ENCODE data around the gene SLC66A2.

SLC66A2 gene

DNA sequence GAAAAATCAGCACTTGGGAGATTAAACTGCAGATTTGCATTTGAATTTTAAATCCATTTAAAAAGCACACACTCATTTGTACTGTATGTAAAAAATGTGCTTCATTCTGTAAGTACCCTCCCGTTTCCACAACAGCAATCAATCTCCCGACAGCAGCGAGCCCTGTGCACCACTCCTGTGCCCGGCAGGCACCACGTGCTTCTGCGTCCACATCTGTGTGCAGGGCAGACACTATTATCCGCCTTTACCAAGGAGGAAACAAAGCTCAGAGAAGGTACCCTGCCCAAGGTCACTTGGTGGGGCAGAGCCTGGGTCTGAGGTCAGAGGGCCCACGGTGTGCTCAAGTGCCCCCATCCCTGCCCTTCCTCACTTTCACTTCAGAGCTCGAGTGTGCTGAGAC is 20.5 kb upstream of the SLC66A2 start:
- 97% methylated on average over 7 of the region's 9 CpGs for WGBS (ENCODE audit: insufficient coverage)
- DNase-seq: no peak
- Histone ChIP-seq H3K4me1 (ENCODE audit: control extremely low read depth in 1 of 4, control insufficient read depth in 4 of 4, insufficient read depth in 4 of 4, low read length in 3 of 4) (no peaks in the 10 kb centered on the region), H3K36me3 (ENCODE audit: control insufficient read depth in 4 of 4, insufficient read depth in 4 of 4, low read length in 3 of 4) (peaks cover 5 to 76% (median 40%) of the 10 kb centered on the region in 4 experiments), H3K4me3 (ENCODE audit: control insufficient read depth in 1 of 7, extremely low read depth in 1 of 7, insufficient read depth in 4 of 7, low read depth in 2 of 7, low read length in 6 of 7) (no peak overlapping the region), H3K9me3 (ENCODE audit: control extremely low read depth in 1 of 5, control insufficient read depth in 4 of 5, insufficient read depth in 2 of 5, low read depth in 1 of 5, low read length in 4 of 5) (no peaks in the 10 kb centered on the region), H3K27me3 (replicated peaks in 2 of 5; ENCODE audit: control insufficient read depth in 4 of 5, insufficient read depth in 5 of 5, low read length in 4 of 5) (no peaks in the 10 kb centered on the region), H3K27ac (ENCODE audit: insufficient read depth in 1 of 2, low read depth in 1 of 2, low read length in 2 of 2, poor library complexity in 1 of 2, severe bottlenecking in 2 of 2) (no peak overlapping the region)
- ChIA-PET CTCF (no interaction called here), POLR2A (no interaction called here)

DNA sequence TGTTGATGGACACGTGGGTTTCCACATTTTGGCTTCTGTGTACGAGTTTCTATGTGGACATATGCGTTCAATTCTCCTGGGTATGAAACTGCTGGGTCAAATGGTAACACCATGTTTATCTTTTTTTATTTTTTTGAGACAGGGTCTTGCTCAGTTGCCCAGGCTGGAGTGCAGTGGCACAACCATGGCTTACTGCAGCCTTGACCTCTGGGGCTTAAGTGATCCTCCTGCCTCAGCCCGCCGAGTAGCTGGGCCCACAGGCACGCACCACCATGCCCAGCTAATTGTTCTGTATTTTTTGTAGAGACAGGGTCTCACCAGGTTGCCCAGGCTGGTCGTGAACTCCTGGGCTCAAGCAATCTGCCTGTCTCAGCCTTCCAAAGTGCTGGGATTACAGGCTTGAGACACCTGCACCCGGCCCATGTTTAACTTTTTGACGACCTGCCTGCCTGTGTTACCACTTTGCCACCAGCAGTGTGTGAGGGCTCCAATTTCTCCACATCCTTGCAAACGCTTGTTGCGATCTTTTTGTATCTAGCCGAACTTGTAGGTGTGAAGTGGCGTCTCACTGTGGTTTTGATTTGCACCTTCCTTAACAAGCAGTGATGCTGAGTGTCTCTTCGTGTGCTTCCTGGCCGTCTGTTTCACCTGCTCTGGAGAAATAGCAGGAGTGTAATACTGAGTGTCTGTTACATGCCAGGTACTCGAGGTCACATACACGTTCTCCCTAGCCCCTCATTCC is 19.9 kb upstream of the SLC66A2 start:
- CTCF ChIA-PET: interaction anchor here (0.6 kb wide), 1 partner anchor 14 kb away, joined by 4 read pairs; no protein-coding TSS in a partner anchor
- no peak for DNase-seq
- Histone ChIP-seq H3K36me3 (ENCODE audit: control insufficient read depth in 4 of 4, insufficient read depth in 4 of 4, low read length in 3 of 4) (peaks cover 5 to 73% (median 39%) of the 10 kb centered on the region in 4 experiments), H3K27me3 (replicated peaks in 2 of 5; ENCODE audit: control insufficient read depth in 4 of 5, insufficient read depth in 5 of 5, low read length in 4 of 5) (no peaks in the 10 kb centered on the region), H3K9me3 (ENCODE audit: control extremely low read depth in 1 of 5, control insufficient read depth in 4 of 5, insufficient read depth in 2 of 5, low read depth in 1 of 5, low read length in 4 of 5) (no peaks in the 10 kb centered on the region), H3K4me3 (ENCODE audit: control insufficient read depth in 1 of 7, extremely low read depth in 1 of 7, insufficient read depth in 4 of 7, low read depth in 2 of 7, low read length in 6 of 7) (no peak overlapping the region), H3K27ac (ENCODE audit: insufficient read depth in 1 of 2, low read depth in 1 of 2, low read length in 2 of 2, poor library complexity in 1 of 2, severe bottlenecking in 2 of 2) (no peak overlapping the region), H3K4me1 (ENCODE audit: control extremely low read depth in 1 of 4, control insufficient read depth in 4 of 4, insufficient read depth in 4 of 4, low read length in 3 of 4) (no peaks in the 10 kb centered on the region)
- POLR2A ChIA-PET: no interaction called here
- WGBS (ENCODE audit: insufficient coverage): 96% methylated on average over 15 of the region's 17 CpGs

DNA sequence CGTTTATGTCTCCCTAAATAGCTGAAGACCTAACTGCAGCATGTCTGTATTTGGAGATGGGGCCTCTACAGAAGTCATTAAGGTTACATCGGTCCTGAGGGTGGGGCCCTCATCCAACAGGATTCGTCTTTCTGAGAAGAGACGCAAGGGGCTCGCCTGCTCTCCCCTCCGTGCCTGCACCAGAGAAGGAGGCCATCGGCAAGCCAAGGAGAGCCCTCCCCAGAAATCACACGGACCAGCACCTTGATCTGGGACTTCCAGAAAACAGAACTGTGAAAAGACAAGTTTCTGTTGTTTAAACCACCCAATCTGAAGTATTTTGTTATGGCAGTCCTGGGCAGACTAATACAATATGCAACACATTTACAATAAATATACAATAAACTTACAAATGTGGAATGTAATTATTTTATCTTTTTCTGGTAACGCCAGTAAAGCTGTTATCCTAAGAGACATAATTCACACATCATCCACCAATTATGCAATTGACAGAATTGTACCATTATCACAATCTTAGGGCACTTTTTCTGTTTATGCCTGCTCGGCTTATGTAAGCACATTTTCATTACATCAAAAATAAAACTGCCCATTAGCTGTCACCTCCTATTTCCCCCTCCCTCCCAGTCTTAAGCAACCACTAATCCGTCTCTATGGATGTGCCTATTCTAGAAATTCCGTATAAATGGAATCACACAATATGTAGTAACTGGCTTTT is 19.1 kb upstream of the SLC66A2 start:
- no peak for DNase-seq
- CTCF ChIA-PET: interaction anchor here (0.6 to 1.6 kb wide), 3 partner anchors 10 to 15 kb away, joined by 3 to 4 read pairs (median 4); no protein-coding TSS in a partner anchor
- Histone ChIP-seq H3K27ac (ENCODE audit: insufficient read depth in 1 of 2, low read depth in 1 of 2, low read length in 2 of 2, poor library complexity in 1 of 2, severe bottlenecking in 2 of 2) (no peak overlapping the region), H3K9me3 (ENCODE audit: control extremely low read depth in 1 of 5, control insufficient read depth in 4 of 5, insufficient read depth in 2 of 5, low read depth in 1 of 5, low read length in 4 of 5) (no peaks in the 10 kb centered on the region), H3K36me3 (ENCODE audit: control insufficient read depth in 4 of 4, insufficient read depth in 4 of 4, low read length in 3 of 4) (peaks cover 5 to 65% (median 35%) of the 10 kb centered on the region in 4 experiments), H3K4me1 (ENCODE audit: control extremely low read depth in 1 of 4, control insufficient read depth in 4 of 4, insufficient read depth in 4 of 4, low read length in 3 of 4) (peaks cover 0 to 2% (median 1%) of the 10 kb centered on the region in 4 experiments), H3K4me3 (ENCODE audit: control insufficient read depth in 1 of 7, extremely low read depth in 1 of 7, insufficient read depth in 4 of 7, low read depth in 2 of 7, low read length in 6 of 7) (no peak overlapping the region), H3K27me3 (replicated peaks in 2 of 5; ENCODE audit: control insufficient read depth in 4 of 5, insufficient read depth in 5 of 5, low read length in 4 of 5) (no peaks in the 10 kb centered on the region)
- POLR2A ChIA-PET: no interaction called here
- 91% methylated on average over 10 of the region's 12 CpGs for WGBS (ENCODE audit: insufficient coverage)

GRCh38 chr18:79965119-79965902 is 13.9 kb upstream of the SLC66A2 start:
- H3K4me3 ChIP-seq (ENCODE audit: control insufficient read depth in 1 of 7, extremely low read depth in 1 of 7, insufficient read depth in 4 of 7, low read depth in 2 of 7, low read length in 6 of 7): peak overlapping the region; percentile 45 to 80 (median 66)
- peak overlapping the region in 1 of 2 experiments; percentile 66 for H3K27ac ChIP-seq (ENCODE audit: insufficient read depth in 1 of 2, low read depth in 1 of 2, low read length in 2 of 2, poor library complexity in 1 of 2, severe bottlenecking in 2 of 2)
- H3K27me3 ChIP-seq (replicated peaks in 2 of 5; ENCODE audit: control insufficient read depth in 4 of 5, insufficient read depth in 5 of 5, low read length in 4 of 5): peaks cover 0 to 2% (median 0%) of the 10 kb centered on the region in 5 experiments
- POLR2A ChIA-PET: interaction anchor here (1.8 kb wide), 1 partner anchor 14 kb away, joined by 5 read pairs; the partner anchor contains the start of gene SLC66A2
- H3K4me1 ChIP-seq (ENCODE audit: control extremely low read depth in 1 of 4, control insufficient read depth in 4 of 4, insufficient read depth in 4 of 4, low read length in 3 of 4): peaks cover 2 to 38% (median 21%) of the 10 kb centered on the region in 4 experiments
- peak; percentile 40 to 77 (median 72) for DNase-seq
- 8% methylated on average over 16 of the region's 24 CpGs for WGBS (ENCODE audit: insufficient coverage)
- H3K36me3 ChIP-seq (ENCODE audit: control insufficient read depth in 4 of 4, insufficient read depth in 4 of 4, low read length in 3 of 4): peaks cover 0 to 16% (median 9%) of the 10 kb centered on the region in 4 experiments
- CTCF ChIA-PET: no interaction called here
- no peaks in the 10 kb centered on the region for H3K9me3 ChIP-seq (ENCODE audit: control extremely low read depth in 1 of 5, control insufficient read depth in 4 of 5, insufficient read depth in 2 of 5, low read depth in 1 of 5, low read length in 4 of 5)

DNA sequence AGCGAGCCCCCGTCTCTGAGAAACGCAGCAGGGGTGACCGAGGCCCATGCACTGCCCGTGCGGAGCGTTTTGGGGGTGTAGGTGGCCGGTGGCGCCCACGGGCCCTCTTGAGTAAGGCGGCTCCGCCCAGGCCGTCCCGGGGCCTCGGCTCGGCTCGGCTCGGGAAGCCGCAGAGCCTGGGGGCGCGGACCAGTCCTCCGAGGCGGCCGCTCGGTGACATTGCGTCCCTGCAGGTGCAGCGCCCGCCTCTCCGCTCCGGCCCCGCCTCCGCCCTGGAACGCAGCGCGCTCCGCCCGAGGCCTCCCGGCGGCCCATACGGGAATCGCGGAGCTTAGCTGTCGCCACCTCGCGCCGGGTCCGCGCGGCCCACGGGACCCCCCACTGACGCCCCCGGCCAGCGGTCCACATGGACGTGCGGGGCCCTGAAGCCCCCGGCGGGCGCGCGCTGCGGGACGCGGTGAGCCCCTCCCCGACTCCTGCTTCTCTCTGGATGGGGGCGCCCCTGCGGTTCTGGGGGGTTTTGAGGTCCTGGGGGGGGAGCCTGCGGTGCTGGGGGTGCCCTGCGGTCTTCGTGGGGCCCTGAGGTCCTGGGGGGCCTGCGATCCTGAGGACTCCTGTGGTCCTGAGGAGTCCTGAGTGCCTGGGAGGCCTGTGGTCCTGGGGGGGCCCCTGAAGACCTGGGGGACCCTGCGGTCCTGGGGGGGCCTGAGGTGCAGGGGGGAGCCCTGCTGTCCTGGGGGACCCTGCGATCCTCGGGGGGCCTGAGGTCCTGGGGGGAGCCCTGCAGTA is 13.1 kb upstream of the SLC66A2 start, which contains the start of gene HSBP1L1:
Gene HSBP1L1, plus strand, starts transcription at position 314 of the 789 bp plus-strand sequence. Its CDS starts 93 bp downstream, at position 407.
- Histone ChIP-seq H3K4me1 (ENCODE audit: control extremely low read depth in 1 of 4, control insufficient read depth in 4 of 4, insufficient read depth in 4 of 4, low read length in 3 of 4) (peaks cover 2 to 43% (median 21%) of the 10 kb centered on the region in 4 experiments), H3K27ac (ENCODE audit: insufficient read depth in 1 of 2, low read depth in 1 of 2, low read length in 2 of 2, poor library complexity in 1 of 2, severe bottlenecking in 2 of 2) (peak within 1 kb of the TSS in 1 of 2 experiments; percentile 66), H3K4me3 (ENCODE audit: control insufficient read depth in 1 of 7, extremely low read depth in 1 of 7, insufficient read depth in 4 of 7, low read depth in 2 of 7, low read length in 6 of 7) (peak within 1 kb of the TSS; percentile 45 to 80 (median 66)), H3K27me3 (replicated peaks in 2 of 5; ENCODE audit: control insufficient read depth in 4 of 5, insufficient read depth in 5 of 5, low read length in 4 of 5) (peaks cover 0 to 2% (median 0%) of the 10 kb centered on the region in 5 experiments), H3K36me3 (ENCODE audit: control insufficient read depth in 4 of 4, insufficient read depth in 4 of 4, low read length in 3 of 4) (peaks cover 0 to 8% (median 5%) of the 10 kb centered on the region in 4 experiments), H3K9me3 (ENCODE audit: control extremely low read depth in 1 of 5, control insufficient read depth in 4 of 5, insufficient read depth in 2 of 5, low read depth in 1 of 5, low read length in 4 of 5) (no peaks in the 10 kb centered on the region)
- 0% methylated on average over 35 of the region's 73 CpGs for WGBS (ENCODE audit: insufficient coverage)
- POLR2A ChIA-PET: interaction anchor here (1.1 to 1.8 kb wide), 2 partner anchors 11 to 13 kb away, joined by 3 to 5 read pairs; partner anchors contain the start of gene SLC66A2
- CTCF ChIA-PET: interaction anchor here (0.7 kb wide), 1 partner anchor 21 kb away, joined by 4 read pairs; no protein-coding TSS in a partner anchor
- DNase-seq: peak; percentile 80 to 89 (median 88)

Measured in common myeloid progenitor, CD34-positive (primary cell).